Measurements from ENCODE around the gene JAG2.

GRCh38 chr14:105207996-105208737, 39.6 kb upstream of the JAG2 start:
- TF ChIP-seq EP300 (IDR thresholded peaks at IDR 0.05; ENCODE audit: low read depth) (no peak), POLR2A (IDR thresholded peaks at IDR 0.05) (no peak), CTCF (IDR thresholded peaks at IDR 0.05) (no peak)
